ENCODE measurements around the gene PLPP4.

PLPP4 gene

GRCh38 chr10:120456626-120457430 lies at the start of gene PLPP4:
Gene PLPP4, plus strand, starts transcription at chr10:120457227. Its CDS starts 79 bp downstream, at chr10:120457306.
- no peak for DNase-seq (ENCODE audit: low read depth in 2 of 2)

- no peak for DNase-seq (ENCODE audit: low read depth in 2 of 2)
Measured at GRCh38 chr10:120409816-120410215, 47.2 kb upstream of the PLPP4 start.

- no peak for DNase-seq (ENCODE audit: low read depth in 2 of 2)
Measured at GRCh38 chr10:120414946-120415345, 42.1 kb upstream of the PLPP4 start.

- DNase-seq (ENCODE audit: low read depth in 2 of 2), result peak; percentile 82 to 84
Measured at GRCh38 chr10:120415709-120416330, 41.2 kb upstream of the PLPP4 start.

GRCh38 chr10:120420421-120420820 lies 36.6 kb upstream of the PLPP4 start:
- DNase-seq (ENCODE audit: low read depth in 2 of 2), result no peak

DNA sequence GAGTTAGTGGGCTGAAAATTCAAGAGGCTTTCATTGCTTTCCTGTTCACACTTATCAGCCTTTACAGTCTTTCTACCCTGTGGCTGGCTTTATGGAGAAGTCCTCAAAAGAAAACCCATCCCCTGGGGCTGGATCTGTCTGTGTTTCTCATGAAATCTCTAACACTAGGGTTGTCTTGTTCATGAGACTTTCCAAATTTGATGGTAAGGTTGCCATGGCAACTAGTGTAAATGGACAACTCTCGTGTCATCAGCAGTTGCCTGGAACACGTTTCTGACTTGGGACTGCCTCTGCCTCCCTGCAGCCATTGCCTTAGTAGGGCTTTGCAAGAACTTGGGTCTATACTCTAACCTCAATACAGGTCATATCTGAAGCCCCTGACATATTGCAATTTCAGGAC lies 35.8 kb upstream of the PLPP4 start:
- DNase-seq (ENCODE audit: low read depth in 2 of 2), result no peak

- DNase-seq (ENCODE audit: low read depth in 2 of 2), result peak; percentile 81 to 82
Measured at GRCh38 chr10:120422457-120422856, 34.6 kb upstream of the PLPP4 start.

GRCh38 chr10:120423431-120424197 lies 33.4 kb upstream of the PLPP4 start:
- DNase-seq (ENCODE audit: low read depth in 2 of 2), result peak; percentile 47 to 56

DNA sequence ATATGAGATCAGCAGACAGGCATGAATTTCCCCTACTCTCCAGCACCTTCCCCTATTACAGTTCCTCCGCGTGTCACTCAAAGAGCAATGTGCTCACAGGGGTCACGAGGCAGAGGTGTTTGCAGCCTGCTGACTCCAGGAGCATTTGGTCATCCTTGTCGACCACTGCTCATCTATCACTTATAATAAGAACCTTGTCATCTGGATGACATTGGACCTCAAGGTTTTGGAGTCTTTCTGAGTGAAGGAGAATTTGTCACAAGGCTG lies 32.9 kb upstream of the PLPP4 start:
- no peak for DNase-seq (ENCODE audit: low read depth in 2 of 2)

DNA sequence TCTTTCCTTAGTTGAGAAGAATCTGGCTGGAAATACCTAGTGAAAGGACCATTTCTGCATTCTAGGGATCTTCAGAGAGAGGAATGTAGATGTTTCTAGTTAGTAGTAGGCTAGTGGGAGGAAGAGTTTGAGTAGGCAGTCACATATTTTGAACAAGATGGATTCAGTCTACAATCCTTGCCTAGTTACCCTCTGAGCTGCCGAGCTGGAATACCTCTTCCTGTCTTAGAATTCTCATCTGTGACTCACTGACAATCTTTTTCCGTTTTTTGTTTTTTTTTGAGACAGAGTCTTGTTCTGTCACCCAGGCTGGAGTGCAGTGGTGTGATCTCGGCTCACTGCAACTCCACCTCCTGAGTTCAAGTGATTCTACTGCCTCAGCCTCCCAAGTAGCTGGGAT lies 30.7 kb upstream of the PLPP4 start:
- no peak for DNase-seq (ENCODE audit: low read depth in 2 of 2)

DNA sequence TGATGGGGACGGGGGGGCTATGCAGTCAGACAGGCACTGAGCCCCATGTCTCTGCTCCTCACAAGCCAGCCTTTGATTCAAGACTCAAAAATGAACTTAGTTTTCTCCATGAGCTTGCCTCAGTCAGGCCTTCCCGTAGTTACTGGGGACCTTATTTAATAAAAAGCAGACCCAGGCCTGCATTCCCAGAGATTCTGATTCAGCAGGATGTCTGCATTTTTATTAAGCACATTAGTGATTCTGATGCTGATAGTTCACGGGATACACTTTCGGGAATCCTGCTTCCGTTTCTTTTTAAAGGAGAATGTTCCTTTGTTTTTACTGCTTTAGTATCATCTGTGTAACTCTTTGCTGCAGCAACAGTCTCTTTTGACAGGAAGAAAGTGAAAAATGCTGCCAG lies 28.3 kb upstream of the PLPP4 start:
- DNase-seq (ENCODE audit: low read depth in 2 of 2), result peak in 1 of 2 experiments; percentile 50

DNA sequence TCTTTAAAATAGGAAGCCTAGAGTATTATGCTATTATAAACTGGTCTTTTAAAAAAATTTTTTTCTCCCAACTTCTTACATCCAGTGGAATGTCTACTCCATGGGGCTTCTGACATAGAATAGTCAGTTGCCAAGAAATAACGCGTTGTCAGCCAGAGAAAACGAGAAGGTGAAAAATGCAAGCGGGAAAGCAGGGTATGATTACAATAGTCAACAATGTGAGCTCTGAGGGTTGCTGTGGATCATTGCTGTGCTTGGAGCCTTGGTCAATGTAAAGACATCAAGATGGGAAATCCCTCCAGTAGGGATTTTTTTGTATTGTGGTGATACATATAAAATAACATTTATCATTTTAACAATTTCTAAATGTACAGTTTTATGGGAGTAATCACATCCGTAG lies 27.6 kb upstream of the PLPP4 start:
- peak in 1 of 2 experiments; percentile 34 for DNase-seq (ENCODE audit: low read depth in 2 of 2)

- no peak for DNase-seq (ENCODE audit: low read depth in 2 of 2)
Measured at GRCh38 chr10:120431251-120431651, 25.8 kb upstream of the PLPP4 start.

DNA sequence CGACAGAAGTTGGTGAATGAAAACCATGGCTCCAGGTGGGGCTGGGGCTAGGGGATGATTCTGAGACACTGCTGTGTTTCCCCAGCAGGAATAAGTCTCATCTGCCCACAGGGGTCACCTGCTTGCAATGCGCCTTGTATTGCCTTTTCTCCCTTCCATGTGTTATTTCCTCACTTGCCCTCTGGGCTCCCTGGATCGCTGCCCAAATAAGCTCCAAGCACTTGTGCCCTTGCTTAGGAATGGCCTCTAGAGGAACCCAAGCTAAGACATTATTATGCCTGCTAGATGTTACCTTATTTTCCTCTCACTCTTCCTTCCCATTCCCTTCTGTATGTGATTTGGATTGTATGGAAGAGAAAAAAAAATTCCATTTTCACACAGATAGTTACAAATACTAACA lies 24.8 kb upstream of the PLPP4 start:
- DNase-seq (ENCODE audit: low read depth in 2 of 2), result no peak

DNA sequence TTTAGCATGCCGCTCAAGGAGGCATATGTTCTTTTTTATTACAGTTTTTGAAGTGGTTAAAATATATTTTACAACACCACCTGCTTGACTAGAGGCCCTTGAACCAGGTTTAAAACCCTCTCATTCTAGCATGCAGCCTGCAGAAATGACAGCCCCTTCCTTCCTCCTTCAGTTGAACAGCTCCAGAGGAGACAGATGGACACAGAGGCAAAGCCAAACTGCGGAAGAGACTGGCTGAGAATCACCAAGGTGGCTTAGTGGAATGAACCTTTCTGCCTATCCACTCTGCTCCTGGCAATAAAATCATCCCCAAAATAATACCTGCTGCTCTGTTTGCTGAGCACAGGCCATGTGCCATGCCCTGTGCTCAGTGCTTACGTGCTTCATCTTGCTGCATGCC lies 23.9 kb upstream of the PLPP4 start:
- DNase-seq (ENCODE audit: low read depth in 2 of 2), result no peak

DNA sequence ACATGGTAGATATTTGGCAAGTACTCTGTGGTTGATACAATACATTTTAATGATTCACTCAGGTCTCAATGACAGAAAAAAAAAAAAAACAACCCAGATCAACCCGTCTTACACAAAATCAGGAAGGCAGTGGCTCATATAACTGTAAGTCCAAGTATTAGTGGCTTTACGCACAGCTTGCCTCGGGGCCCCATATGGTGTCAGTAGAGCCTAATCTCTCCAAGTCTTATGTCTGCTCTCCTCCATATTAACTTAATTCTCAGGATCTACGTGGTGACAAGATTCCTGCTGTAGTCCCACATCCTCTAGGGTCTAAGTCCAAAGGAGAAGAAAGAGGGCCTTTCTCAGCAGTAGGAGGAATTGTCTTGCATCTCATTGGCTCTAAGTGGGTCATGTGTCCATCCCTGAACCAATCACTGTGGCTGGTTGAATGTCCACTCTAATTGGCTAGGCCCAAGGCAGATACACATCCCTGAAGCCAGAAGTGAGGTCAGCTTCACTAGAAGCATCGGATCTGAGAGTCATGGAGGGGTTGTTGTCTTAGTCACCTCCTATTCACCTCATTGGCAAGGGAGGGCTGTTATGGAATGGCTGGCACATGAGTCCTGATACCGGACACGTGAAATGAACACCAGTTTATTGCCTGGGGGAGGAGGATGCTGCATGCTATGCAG lies 20.5 kb upstream of the PLPP4 start:
- DNase-seq (ENCODE audit: low read depth in 2 of 2), result no peak

- no peak for DNase-seq (ENCODE audit: low read depth in 2 of 2)
Measured at GRCh38 chr10:120437541-120437940, 19.5 kb upstream of the PLPP4 start.

DNA sequence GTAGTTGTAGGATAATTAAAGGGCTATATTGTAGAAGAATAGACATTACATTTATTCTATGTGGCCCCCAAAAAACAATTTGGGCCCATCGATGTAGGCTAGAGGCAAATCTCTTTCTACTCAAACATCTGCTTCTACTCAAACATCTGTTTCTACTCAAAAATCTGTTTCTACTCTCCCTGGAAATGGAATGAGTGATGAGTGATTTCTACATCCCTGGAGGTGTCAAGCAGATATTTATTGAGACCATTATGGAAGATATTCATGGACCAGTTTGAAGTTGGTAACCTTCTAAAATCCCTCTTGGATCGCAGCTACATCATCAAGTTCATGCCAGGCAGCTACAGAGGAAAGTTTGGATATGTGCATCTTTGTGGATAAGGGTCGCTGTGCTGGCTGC lies 5.1 kb upstream of the PLPP4 start:
- no peak for DNase-seq (ENCODE audit: low read depth in 2 of 2)

DNA sequence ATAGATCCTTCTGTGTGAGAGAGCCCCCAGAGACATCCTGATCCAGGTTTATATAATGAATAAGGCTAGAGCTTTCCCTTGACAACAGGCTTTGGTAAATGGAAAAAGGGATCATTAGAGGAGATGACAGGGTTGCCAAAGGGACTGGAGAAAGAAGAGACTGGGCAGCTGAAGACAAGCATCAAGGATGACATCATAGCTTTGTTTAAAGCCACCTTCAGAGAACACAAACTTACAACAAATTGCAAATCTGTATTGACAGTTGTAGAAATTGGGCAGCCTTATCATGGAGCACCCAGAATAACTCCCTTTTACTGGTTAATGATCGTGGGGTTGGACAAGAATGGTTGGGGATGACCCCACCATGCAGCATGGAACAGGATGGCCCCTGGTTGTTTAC lies 3.7 kb upstream of the PLPP4 start:
- no peak for DNase-seq (ENCODE audit: low read depth in 2 of 2)

GRCh38 chr10:120453886-120454285 lies 3.1 kb upstream of the PLPP4 start:
- no peak for DNase-seq (ENCODE audit: low read depth in 2 of 2)

GRCh38 chr10:120455004-120455403 lies 2.0 kb upstream of the PLPP4 start:
- DNase-seq (ENCODE audit: low read depth in 2 of 2), result no peak

DNA sequence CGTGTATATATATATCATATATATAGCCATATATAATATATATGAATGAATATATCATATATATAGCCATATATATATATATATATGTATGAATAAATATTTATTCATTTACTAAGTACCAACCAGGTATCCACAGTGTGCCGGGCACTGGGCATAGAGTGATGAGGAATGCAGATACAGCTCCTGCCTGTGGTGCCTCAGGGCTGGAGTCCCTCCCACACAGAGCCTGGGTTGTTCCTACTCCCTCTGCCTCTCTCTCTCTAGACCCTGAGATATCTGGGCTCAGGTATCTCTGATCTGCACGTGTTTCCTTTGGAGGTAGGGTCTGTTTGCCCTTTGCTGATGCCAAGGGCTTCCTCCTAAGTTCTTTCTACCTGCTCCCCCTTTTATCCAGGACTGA lies 1.4 kb upstream of the PLPP4 start:
- DNase-seq (ENCODE audit: low read depth in 2 of 2), result no peak
